GM23248 (cell line): Measurements from ENCODE around the gene ADAMTSL5.
"Not testable (repeated sequence)": the region's sequence is repeated elsewhere in the genome, so short reads cannot be mapped to it uniquely, and the experiment has no call there.

ENCODE experiments used
- EZH2 ChIP-seq: fragments of 200-600 bp; sonication (generic); IDR thresholded peaks from 2 replicates; pipeline ENCODE4 v1.6.1; 2018; ENCODE audit warnings: antibody characterized with exemption, mild to moderate bottlenecking; ENCODE audit not compliant: insufficient read depth, poor library complexity, severe bottlenecking
- EZH2phosphoT487 ChIP-seq: fragments of 200-600 bp; sonication (generic); IDR thresholded peaks from 2 replicates; pipeline ENCODE4 v1.6.1; 2018; ENCODE audit warnings: antibody characterized with exemption, moderate library complexity, mild to moderate bottlenecking, low read depth; ENCODE audit not compliant: insufficient read depth

DNA sequence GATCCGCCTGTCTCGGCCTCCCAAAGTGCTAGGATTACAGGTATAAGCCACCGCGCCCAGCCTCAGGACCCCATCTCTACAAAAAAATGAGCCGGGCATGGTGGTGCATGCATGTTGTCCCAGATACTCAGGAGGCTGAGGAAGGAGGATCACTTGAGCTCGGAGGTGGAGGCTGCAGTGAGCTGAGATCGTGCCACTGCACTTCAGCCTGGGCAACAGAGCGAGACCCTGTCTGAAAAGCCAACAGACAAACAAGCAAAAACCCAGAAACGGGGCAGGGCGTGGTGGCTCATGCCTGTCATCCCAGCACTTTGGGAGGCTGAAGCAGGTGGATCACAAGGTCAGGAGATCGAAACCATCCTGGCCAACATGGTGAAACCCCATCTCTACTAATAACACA, 18.0 kb upstream of the ADAMTSL5 start:
- TF ChIP-seq EZH2, EZH2phosphoT487: not testable (repeated sequence)
